GM18517 (cell line): ENCODE results near the gene BBS9.

Source experiments
- ATAC-seq: cut with Tn5 transposase; IDR thresholded peaks from one replicate; pipeline ENCODE4 v1.9.1; 2021; ENCODE audit warnings: mild to moderate bottlenecking, moderate library complexity; ENCODE audit not compliant: unreplicated experiment

Gene BBS9

DNA sequence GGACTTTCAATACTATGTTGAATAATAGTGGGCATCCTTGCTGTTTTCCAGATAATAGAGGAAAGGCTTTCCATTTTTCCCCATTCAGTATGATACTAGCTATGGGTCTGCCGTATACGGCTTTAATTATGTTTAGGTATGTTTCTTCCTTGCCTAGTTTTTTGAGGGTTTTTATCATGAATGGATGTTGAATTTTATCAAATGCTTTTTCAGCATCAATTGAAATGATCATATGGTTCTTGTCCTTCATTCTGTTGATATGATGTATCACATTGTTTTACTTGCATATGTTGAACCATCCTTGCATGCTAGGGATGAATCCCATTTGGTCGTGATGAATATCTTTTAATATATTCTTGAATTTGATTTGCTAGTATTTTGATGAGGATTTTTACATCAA, 11.0 kb upstream of the BBS9 start:
- no peak for ATAC-seq

DNA sequence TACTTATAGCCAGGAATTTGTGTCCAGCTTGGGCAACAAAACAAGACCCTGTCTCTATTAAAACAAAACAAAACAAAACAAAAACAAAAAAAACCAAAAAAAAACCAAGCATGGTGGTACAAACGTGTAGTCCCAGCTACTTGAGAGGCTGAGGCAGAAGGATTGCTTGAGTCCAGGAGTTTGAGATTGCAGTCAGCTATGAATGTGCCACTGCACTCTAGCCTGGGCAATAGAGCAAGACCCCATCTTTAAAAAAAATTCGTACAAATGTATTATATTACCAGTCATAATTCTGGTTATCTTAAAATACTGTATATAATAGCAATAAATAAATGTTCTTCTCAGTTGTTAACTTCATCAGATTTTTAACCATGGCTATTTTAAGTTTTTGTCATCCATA, 2.3 kb upstream of the BBS9 start:
- no peak for ATAC-seq

DNA sequence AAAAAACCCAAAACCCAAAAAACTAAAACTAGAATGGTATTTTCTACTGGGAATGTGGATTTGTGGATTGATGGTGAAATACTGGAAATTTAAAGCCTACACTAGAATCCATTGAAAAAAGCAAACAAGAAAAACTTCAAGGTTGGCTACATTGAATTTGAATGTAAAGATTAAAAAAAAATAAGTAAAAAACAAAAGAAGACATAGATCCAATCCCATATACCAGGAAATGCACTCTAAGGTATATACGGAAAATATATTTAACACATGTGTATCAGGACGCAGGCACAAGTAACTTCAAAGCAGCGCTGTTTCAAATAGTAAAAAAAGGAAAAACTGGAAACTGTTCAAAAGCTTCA, 754 bp upstream of the BBS9 start:
- ATAC-seq: no peak

GRCh38 chr7:33129806-33130153, 416 bp downstream of the BBS9 start:
- no peak for ATAC-seq

DNA sequence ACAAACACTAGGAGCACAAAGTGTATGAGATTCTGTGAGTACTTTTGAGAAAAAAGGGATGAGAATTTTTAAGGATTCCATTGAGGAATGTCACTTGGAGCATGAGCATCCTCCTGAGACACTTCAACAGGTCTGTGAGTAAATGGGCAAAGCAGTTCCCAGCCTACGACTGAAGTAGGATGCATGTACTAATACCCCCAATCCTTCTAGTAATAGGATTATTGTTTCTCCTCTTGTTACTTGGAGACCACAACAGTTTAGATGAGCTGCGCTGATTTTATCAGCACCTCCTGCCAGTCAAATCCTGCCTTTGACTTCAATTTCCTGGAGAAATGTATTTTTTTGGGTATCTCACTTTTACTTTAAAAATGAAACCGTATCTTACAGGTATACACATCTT, 820 bp downstream of the BBS9 start:
- ATAC-seq: no peak

- no peak for ATAC-seq
These were observed 7.7 kb downstream of the BBS9 start for GRCh38 chr7:33137103-33137502.

GRCh38 chr7:33142585-33142984, 13.2 kb downstream of the BBS9 start:
- no peak for ATAC-seq

DNA sequence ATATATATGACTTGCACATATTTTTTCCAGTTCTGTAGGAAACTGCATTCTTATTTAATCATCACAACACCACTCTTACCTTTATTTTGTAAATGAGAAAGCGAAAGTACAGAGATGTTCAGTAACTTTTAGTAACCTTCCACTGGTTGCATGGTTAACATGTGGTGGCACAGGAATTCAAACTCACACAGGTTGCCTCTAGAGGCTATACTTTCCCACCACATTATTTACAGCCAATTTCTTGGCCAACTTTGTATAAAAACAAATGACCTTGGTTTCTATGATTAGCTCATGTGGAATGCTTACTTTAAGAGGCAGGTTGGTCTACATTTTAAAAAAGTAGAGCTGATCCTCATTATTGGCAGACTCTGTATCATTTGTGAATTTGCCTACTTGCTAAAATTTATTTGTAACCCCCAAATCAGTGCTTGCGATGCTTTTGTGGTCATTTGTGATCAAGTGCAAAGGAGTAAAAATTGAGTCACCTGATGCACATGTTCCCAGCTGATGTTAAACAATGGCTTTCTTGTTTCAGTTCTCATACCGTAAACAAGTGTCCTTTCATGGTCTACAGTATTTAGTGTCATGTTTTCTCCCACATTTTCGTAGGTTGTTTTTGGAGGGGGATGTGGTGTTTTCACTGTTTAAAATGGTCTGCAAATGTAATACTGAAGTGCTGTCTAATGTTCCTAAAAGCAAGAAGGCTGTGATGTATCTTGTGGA, 14.8 kb downstream of the BBS9 start:
- ATAC-seq: no peak

DNA sequence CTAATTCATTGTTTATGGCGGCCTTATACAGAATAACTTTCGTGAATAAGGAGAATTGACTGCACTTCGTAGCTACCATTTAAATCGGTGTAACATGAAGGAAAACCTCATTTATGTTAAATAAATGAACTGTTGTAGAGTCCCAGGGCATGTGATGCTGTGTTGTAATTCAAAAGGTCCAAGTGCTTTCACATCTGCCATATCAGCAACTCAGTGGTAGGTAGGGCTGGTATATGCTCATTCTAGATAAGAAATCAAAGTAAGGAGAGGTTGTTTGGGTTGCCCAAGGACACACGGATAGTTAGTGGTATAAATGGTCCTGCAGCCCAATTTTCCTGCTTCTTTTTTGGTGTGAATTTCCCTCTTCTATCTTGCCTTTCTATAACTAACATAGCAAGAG, 15.8 kb downstream of the BBS9 start:
- no peak for ATAC-seq

DNA sequence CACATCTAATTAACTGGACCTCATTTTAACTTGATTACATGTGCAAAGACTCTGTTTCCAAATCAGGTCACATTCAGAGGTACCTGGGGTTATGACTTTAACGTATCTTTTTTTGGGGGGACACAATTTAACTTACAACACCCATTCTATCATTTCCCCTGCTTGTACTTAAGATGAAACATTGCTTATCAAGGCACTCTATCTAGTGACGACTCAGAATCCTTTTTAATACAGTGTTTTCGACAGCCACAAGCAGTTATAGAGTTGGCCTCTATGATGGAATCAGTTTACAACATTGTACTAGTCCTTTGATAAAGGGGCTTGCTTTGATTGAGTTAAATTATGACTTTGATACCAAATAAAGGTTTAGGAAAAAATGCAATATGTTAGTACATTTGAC, 22.7 kb downstream of the BBS9 start:
- ATAC-seq: no peak

GRCh38 chr7:33155811-33156210, 26.4 kb downstream of the BBS9 start:
- no peak for ATAC-seq

GRCh38 chr7:33156441-33156840, 27.1 kb downstream of the BBS9 start:
- no peak for ATAC-seq

GRCh38 chr7:33157311-33157710, 27.9 kb downstream of the BBS9 start:
- ATAC-seq: no peak

GRCh38 chr7:33157781-33158180, 28.4 kb downstream of the BBS9 start:
- no peak for ATAC-seq

GRCh38 chr7:33177876-33178275, 48.5 kb downstream of the BBS9 start:
- ATAC-seq: no peak

DNA sequence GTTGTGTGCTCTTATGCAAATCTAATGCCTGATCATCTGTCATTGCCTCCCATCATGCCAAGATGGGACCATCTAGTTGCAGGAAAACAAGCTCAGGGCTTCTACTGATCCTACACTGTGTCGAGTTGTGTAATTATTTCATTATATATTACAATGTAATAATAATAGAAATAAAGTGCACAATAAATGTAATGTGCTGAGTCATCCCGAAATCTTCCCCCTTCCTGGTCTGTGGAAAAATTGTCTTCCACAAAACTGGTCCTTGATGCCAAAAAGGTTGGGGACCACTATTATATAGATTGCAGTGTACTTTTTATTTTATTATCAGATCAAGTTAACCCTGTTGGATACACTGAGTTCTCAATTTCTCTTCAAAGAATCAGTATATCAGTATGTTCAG, 50.2 kb downstream of the BBS9 start:
- ATAC-seq: no peak

DNA sequence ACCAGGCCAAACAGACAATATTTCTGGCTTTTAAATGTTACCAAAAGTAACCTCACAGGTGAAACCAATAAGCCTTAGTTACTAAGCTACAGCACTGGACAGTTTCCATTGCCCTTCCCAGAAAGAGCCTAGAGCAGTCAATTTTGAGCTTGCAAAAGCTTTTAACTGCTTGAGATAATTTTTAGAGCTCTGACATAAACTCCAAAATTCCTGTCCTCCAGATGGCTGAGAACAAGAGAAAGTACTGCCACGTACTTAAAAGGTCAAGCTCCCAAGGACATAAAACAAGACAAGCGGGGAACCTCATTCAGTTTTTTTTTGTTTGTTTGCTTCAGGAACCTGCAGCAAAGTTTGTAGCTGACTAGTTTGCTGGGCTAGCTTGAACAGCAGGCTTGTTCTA, 54.1 kb downstream of the BBS9 start:
- ATAC-seq: no peak

DNA sequence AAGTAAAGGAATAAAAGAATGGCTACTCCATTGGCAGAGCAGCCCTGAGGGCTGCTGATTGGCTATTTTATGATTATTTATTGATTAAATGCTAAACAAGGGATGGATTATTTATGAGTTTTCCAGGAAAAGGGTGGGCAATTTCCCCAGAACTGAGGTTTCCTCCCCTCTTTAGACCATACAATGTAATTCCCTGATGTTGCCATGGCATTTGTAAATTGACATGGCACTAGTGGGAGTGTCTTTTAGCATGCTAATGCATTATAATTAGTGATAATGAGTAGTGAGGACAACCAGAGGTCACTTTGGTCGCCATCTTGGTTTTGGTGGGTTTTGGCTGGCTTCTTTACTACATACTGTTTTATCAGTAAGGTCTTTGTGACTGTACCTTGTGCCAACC, 55.5 kb downstream of the BBS9 start:
- no peak for ATAC-seq

- ATAC-seq: no peak
These were observed 56.4 kb downstream of the BBS9 start for GRCh38 chr7:33185786-33186185.

GRCh38 chr7:33186192-33186591, 56.8 kb downstream of the BBS9 start:
- ATAC-seq: no peak

- no peak for ATAC-seq
These were observed 61.4 kb downstream of the BBS9 start for GRCh38 chr7:33190688-33191304.

DNA sequence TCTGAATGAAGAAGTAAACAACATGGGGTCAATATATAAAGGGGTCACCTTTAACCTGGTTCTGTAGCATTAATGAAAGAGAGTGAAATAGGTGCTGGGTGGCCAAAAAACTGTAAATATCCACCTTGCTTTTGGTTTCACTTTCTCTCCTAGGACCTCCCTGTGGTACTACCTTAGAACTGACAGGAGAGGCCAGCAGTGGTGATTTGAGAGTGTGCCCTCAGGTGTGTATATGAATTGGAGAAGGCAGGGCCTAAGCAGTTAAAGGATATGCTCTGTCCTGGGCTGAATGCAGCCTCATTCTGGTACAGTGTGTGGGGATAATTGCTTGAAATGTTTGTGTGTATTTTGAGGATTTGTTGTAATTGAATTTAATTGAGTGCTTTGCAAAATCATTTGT, 62.0 kb downstream of the BBS9 start:
- peak; percentile 83 for ATAC-seq

- ATAC-seq: no peak
These were observed 63.4 kb downstream of the BBS9 start for GRCh38 chr7:33192695-33193291.
